Ishikawa (cell line): ENCODE data around the gene ARCN1.

Experiments used
- CEBPB ChIP-seq: IDR thresholded peaks from 2 replicates; pipeline ENCODE4 v1.6.1; 2012
- EP300 ChIP-seq: IDR thresholded peaks from 2 replicates; pipeline ENCODE4 v1.6.1; 2012; ENCODE audit warnings: borderline replicate concordance
- FOXM1 ChIP-seq: IDR thresholded peaks from 2 replicates; pipeline ENCODE4 v1.6.1; 2012; ENCODE audit warnings: low read depth, borderline replicate concordance
- MAX ChIP-seq: IDR thresholded peaks from 2 replicates; pipeline ENCODE4 v1.6.1; 2012
- RAD21 ChIP-seq: IDR thresholded peaks from 2 replicates; pipeline ENCODE4 v1.6.1; 2012; ENCODE audit warnings: low read depth
- TAF1 ChIP-seq: IDR thresholded peaks from 2 replicates; pipeline ENCODE4 v1.6.1; 2012; ENCODE audit warnings: low read depth, mild to moderate bottlenecking
- TCF12 ChIP-seq: IDR thresholded peaks from 2 replicates; pipeline ENCODE4 v1.6.1; 2012; ENCODE audit warnings: low read depth
- TEAD4 ChIP-seq: IDR thresholded peaks from 2 replicates; pipeline ENCODE4 v1.6.1; 2012
- YY1 ChIP-seq: IDR thresholded peaks from 2 replicates; pipeline ENCODE4 v1.6.1; 2012; ENCODE audit warnings: low read depth
- ZBTB7A ChIP-seq: IDR thresholded peaks from 2 replicates; pipeline ENCODE4 v1.6.1; 2012; ENCODE audit warnings: low read depth
- TF ChIP-seq, protein P1 (sequence below): IDR thresholded peaks from 2 replicates; pipeline ENCODE4 v1.6.1; 2012; ENCODE audit warnings: low read depth, mild to moderate bottlenecking

- TF ChIP-seq TCF12 (no peak), RAD21 (peak; percentile 34; the same call in 1 of the 2 replicates), TAF1 (no peak), MAX (no peak), FOXM1 (no peak), YY1 (no peak), EP300 (no peak), CEBPB (no peak), TEAD4 (no peak), ZBTB7A (peak; percentile 50; the same call in 1 of the 2 replicates)
- TF ChIP-seq, protein P1, sequence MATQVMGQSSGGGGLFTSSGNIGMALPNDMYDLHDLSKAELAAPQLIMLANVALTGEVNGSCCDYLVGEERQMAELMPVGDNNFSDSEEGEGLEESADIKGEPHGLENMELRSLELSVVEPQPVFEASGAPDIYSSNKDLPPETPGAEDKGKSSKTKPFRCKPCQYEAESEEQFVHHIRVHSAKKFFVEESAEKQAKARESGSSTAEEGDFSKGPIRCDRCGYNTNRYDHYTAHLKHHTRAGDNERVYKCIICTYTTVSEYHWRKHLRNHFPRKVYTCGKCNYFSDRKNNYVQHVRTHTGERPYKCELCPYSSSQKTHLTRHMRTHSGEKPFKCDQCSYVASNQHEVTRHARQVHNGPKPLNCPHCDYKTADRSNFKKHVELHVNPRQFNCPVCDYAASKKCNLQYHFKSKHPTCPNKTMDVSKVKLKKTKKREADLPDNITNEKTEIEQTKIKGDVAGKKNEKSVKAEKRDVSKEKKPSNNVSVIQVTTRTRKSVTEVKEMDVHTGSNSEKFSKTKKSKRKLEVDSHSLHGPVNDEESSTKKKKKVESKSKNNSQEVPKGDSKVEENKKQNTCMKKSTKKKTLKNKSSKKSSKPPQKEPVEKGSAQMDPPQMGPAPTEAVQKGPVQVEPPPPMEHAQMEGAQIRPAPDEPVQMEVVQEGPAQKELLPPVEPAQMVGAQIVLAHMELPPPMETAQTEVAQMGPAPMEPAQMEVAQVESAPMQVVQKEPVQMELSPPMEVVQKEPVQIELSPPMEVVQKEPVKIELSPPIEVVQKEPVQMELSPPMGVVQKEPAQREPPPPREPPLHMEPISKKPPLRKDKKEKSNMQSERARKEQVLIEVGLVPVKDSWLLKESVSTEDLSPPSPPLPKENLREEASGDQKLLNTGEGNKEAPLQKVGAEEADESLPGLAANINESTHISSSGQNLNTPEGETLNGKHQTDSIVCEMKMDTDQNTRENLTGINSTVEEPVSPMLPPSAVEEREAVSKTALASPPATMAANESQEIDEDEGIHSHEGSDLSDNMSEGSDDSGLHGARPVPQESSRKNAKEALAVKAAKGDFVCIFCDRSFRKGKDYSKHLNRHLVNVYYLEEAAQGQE, result no peak
Measured at GRCh38 chr11:118607401-118608359, 35.5 kb downstream of the ARCN1 start, which contains the start of gene PHLDB1.
